ENCODE measurements around the gene SLC4A9. TPM values are rescaled to one million over a fixed set of nuclear protein-coding genes. Genes with fewer than 3 reads are reported as not detected.

SLC4A9 gene
- total and polyA plus RNA-seq, 4 donors: not detected

DNA sequence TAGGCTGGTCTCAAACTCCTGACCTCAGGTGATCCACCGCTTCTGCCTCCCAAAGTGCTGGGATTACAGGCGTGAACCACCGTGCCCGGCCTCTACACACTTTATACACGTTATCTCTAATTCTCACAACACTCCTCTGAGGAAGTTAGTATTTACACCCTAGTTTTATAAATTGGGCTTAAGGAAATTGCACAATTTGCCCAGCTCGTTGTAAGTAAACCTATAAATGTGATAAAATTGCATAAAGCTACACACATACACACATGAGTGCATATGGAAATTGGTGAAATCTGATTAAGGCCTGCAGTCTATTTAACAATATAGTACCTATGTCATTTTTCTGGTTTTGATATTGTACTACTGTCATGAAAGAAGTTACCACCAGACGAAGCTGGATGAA is 4.4 kb upstream of the SLC4A9 start:
- no peaks in the 10 kb centered on the region for H3K27me3 ChIP-seq (ENCODE audit: control insufficient read depth in 4 of 4, insufficient read depth in 4 of 4, low read length in 3 of 4)
- 78% methylated on average over 7 of the region's 7 CpGs for WGBS
- TF ChIP-seq, protein P1, sequence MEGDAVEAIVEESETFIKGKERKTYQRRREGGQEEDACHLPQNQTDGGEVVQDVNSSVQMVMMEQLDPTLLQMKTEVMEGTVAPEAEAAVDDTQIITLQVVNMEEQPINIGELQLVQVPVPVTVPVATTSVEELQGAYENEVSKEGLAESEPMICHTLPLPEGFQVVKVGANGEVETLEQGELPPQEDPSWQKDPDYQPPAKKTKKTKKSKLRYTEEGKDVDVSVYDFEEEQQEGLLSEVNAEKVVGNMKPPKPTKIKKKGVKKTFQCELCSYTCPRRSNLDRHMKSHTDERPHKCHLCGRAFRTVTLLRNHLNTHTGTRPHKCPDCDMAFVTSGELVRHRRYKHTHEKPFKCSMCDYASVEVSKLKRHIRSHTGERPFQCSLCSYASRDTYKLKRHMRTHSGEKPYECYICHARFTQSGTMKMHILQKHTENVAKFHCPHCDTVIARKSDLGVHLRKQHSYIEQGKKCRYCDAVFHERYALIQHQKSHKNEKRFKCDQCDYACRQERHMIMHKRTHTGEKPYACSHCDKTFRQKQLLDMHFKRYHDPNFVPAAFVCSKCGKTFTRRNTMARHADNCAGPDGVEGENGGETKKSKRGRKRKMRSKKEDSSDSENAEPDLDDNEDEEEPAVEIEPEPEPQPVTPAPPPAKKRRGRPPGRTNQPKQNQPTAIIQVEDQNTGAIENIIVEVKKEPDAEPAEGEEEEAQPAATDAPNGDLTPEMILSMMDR (IDR thresholded peaks at IDR 0.05; ENCODE audit: low read depth, low read length, missing input control): no peak
- TF ChIP-seq, protein P2, sequence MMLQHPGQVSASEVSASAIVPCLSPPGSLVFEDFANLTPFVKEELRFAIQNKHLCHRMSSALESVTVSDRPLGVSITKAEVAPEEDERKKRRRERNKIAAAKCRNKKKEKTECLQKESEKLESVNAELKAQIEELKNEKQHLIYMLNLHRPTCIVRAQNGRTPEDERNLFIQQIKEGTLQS (IDR thresholded peaks at IDR 0.05): no peak
- no peak for TF ChIP-seq RXRA (IDR thresholded peaks at IDR 0.05)
- TF ChIP-seq, protein P3, sequence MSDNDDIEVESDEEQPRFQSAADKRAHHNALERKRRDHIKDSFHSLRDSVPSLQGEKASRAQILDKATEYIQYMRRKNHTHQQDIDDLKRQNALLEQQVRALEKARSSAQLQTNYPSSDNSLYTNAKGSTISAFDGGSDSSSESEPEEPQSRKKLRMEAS (IDR thresholded peaks at IDR 0.05): no peak
- TF ChIP-seq RAD21 (IDR thresholded peaks at IDR 0.05): no peak
- TF ChIP-seq HNF4A (conservative IDR thresholded peaks at IDR 0.05): no peak
- TF ChIP-seq FOXA2 (IDR thresholded peaks at IDR 0.05): no peak
- TF ChIP-seq TAF1 (conservative IDR thresholded peaks at IDR 0.05): no peak
- TF ChIP-seq SP1 (IDR thresholded peaks at IDR 0.05): no peak
- TF ChIP-seq, protein P4, sequence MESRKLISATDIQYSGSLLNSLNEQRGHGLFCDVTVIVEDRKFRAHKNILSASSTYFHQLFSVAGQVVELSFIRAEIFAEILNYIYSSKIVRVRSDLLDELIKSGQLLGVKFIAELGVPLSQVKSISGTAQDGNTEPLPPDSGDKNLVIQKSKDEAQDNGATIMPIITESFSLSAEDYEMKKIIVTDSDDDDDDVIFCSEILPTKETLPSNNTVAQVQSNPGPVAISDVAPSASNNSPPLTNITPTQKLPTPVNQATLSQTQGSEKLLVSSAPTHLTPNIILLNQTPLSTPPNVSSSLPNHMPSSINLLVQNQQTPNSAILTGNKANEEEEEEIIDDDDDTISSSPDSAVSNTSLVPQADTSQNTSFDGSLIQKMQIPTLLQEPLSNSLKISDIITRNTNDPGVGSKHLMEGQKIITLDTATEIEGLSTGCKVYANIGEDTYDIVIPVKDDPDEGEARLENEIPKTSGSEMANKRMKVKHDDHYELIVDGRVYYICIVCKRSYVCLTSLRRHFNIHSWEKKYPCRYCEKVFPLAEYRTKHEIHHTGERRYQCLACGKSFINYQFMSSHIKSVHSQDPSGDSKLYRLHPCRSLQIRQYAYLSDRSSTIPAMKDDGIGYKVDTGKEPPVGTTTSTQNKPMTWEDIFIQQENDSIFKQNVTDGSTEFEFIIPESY (IDR thresholded peaks at IDR 0.05): no peak
- no peak for TF ChIP-seq FOXA1 (IDR thresholded peaks at IDR 0.05)
- no peak for TF ChIP-seq EGR1 (IDR thresholded peaks at IDR 0.05; ENCODE audit: low read depth in 2 of 2)
- TF ChIP-seq NR2F2 (IDR thresholded peaks at IDR 0.05): no peak
- TF ChIP-seq GABPA (IDR thresholded peaks at IDR 0.05 in 1 of 2, conservative IDR thresholded peaks at IDR 0.05 in 1 of 2): no peak

DNA sequence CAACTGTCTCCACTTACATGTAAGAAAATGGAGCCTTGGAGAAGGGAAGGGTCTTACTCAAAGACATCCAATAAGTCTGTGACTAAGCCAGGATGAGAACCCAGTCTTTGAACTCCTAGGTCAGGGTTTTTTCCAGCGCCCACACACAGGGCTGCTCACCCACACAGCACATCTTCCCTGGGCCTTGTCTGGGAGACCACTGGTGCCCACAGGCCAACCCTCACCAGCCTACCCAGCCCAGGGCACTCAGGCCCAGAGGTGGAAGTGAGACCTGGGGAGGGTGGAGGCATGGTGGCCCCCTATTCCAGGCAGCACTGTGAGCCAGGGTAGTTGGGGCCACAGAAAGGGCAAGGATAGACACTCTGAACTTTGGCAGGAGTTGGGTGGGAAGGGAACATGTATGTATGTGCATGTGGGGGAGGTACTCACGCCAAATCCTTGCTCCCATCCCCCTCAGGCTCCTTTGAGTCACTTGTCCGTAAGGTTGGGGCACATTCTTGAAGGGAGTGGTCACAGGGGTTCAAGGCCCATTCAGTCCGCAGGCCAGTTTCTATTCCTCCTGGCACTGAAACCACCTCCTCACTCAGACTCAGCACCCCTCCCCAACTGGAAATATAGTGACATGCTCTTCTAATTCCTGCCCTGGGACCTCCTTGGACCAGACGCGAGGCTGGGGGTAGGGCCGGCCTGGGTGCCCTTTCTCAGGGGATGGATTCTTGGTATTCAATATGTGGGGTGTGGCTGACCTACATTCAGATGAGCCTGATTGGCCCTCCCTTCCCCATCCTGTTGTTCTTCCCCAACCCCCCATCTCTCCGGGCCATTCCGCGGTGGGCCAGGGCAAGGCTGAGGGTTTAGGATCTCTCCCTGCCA is 2.9 kb upstream of the SLC4A9 start:
- Histone ChIP-seq H3K36me3 (ENCODE audit: control insufficient read depth in 4 of 4, insufficient read depth in 3 of 4, low read depth in 1 of 4, low read length in 3 of 4) (no peaks in the 10 kb centered on the region), H3K27ac (ENCODE audit: low read depth in 1 of 2, low read length in 2 of 2) (no peak overlapping the region), H3K27me3 (ENCODE audit: control insufficient read depth in 4 of 4, insufficient read depth in 4 of 4, low read length in 3 of 4) (no peaks in the 10 kb centered on the region), H3K4me1 (ENCODE audit: control insufficient read depth in 4 of 4, insufficient read depth in 4 of 4, low read length in 3 of 4) (peaks cover 0 to 6% (median 2%) of the 10 kb centered on the region in 4 donors), H3K9me3 (ENCODE audit: control insufficient read depth in 4 of 4, low read length in 3 of 4) (no peaks in the 10 kb centered on the region), H3K4me3 (ENCODE audit: low read depth in 1 of 3, low read length in 3 of 3) (no peak overlapping the region), H3K9ac (ENCODE audit: low read depth in 1 of 2, low read length in 2 of 2) (no peak overlapping the region)
- TF ChIP-seq FOXA2 (IDR thresholded peaks at IDR 0.05) (no peak), FOXA1 (IDR thresholded peaks at IDR 0.05) (no peak), JUND (IDR thresholded peaks at IDR 0.05) (no peak), TAF1 (conservative IDR thresholded peaks at IDR 0.05) (no peak), RXRA (IDR thresholded peaks at IDR 0.05) (no peak)
- TF ChIP-seq, protein P5, sequence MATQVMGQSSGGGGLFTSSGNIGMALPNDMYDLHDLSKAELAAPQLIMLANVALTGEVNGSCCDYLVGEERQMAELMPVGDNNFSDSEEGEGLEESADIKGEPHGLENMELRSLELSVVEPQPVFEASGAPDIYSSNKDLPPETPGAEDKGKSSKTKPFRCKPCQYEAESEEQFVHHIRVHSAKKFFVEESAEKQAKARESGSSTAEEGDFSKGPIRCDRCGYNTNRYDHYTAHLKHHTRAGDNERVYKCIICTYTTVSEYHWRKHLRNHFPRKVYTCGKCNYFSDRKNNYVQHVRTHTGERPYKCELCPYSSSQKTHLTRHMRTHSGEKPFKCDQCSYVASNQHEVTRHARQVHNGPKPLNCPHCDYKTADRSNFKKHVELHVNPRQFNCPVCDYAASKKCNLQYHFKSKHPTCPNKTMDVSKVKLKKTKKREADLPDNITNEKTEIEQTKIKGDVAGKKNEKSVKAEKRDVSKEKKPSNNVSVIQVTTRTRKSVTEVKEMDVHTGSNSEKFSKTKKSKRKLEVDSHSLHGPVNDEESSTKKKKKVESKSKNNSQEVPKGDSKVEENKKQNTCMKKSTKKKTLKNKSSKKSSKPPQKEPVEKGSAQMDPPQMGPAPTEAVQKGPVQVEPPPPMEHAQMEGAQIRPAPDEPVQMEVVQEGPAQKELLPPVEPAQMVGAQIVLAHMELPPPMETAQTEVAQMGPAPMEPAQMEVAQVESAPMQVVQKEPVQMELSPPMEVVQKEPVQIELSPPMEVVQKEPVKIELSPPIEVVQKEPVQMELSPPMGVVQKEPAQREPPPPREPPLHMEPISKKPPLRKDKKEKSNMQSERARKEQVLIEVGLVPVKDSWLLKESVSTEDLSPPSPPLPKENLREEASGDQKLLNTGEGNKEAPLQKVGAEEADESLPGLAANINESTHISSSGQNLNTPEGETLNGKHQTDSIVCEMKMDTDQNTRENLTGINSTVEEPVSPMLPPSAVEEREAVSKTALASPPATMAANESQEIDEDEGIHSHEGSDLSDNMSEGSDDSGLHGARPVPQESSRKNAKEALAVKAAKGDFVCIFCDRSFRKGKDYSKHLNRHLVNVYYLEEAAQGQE (IDR thresholded peaks at IDR 0.05): no peak
- TF ChIP-seq, protein P4 (IDR thresholded peaks at IDR 0.05): no peak
- TF ChIP-seq, protein P2 (IDR thresholded peaks at IDR 0.05): no peak
- TF ChIP-seq, protein P1 (IDR thresholded peaks at IDR 0.05; ENCODE audit: low read depth, low read length, missing input control): no peak
- 33% methylated on average over 10 of the region's 10 CpGs for WGBS
- no peak for DNase-seq (ENCODE audit: low spot score)

More for the DNA sequence above, 4.4 kb upstream of the SLC4A9 start:
- Histone ChIP-seq H3K9ac (ENCODE audit: low read depth in 1 of 2, low read length in 2 of 2) (no peak overlapping the region), H3K9me3 (ENCODE audit: control insufficient read depth in 4 of 4, low read length in 3 of 4) (no peaks in the 10 kb centered on the region), H3K4me3 (ENCODE audit: low read depth in 1 of 3, low read length in 3 of 3) (no peak overlapping the region), H3K36me3 (ENCODE audit: control insufficient read depth in 4 of 4, insufficient read depth in 3 of 4, low read depth in 1 of 4, low read length in 3 of 4) (no peaks in the 10 kb centered on the region), H3K4me1 (ENCODE audit: control insufficient read depth in 4 of 4, insufficient read depth in 4 of 4, low read length in 3 of 4) (peaks cover 0 to 8% (median 5%) of the 10 kb centered on the region in 4 donors), H3K27ac (ENCODE audit: low read depth in 1 of 2, low read length in 2 of 2) (no peak overlapping the region)
- no peak for DNase-seq (ENCODE audit: low spot score)
